ENCODE measurements around the gene CERS6. TPM values are rescaled to one million over a fixed set of nuclear protein-coding genes. Genes with fewer than 3 reads are reported as not detected.

CERS6 gene
- total and polyA plus RNA-seq, 10 of the 15 experiments (the other 5 are each of a cell fraction or from before 2014, with no cell fraction given), result 1.3 to 20.4 (median 14.1) TPM

GRCh38 chr2:168462543-168463045 lies 6.5 kb downstream of the CERS6 start:
- Histone ChIP-seq H3K4me1 (ENCODE audit: control insufficient read depth, insufficient read depth, low read length) (peaks cover 33% of the 10 kb centered on the region), H3K4me3 (no peak overlapping the region), H2AFZ (ENCODE audit: control insufficient read depth, low read depth, low read length) (no peak overlapping the region), H3K4me2 (ENCODE audit: control insufficient read depth, insufficient read depth) (peak overlapping the region; percentile 11; the same call in 1 of the 2 replicates), H3K79me2 (ENCODE audit: control insufficient read depth, insufficient read depth, low read length) (peaks cover 100% of the 10 kb centered on the region), H3K9ac (ENCODE audit: control insufficient read depth, insufficient read depth, low read length) (no peak overlapping the region), H4K20me1 (ENCODE audit: control insufficient read depth, insufficient read depth) (0 out of 2 replicates have a peak, but pooled peaks cover 2% of the 10 kb centered on the region), H3K27me3 (replicated peaks in 1 of 2; ENCODE audit: control insufficient read depth in 2 of 2, insufficient read depth in 2 of 2, low read length in 1 of 2) (no peaks in the 10 kb centered on the region), H3K9me3 (replicated peaks; ENCODE audit: control insufficient read depth, insufficient read depth, low read length) (no peaks in the 10 kb centered on the region), H3K36me3 (ENCODE audit: control insufficient read depth in 2 of 2, insufficient read depth in 2 of 2, low read length in 1 of 2) (no peaks in the 10 kb centered on the region), H3K27ac (ENCODE audit: control insufficient read depth, insufficient read depth) (no peak overlapping the region)
- in situ Hi-C loops (cut with MboI), result no loop called here
- RAD21 ChIA-PET (ENCODE audit: unreplicated experiment), result no interaction called here
- BruUV-seq (replicated peaks), result no TSS peak
- FAIRE-seq, result no peak
- CTCF ChIA-PET, result no interaction called here
- DNase-seq (ENCODE audit: low read depth, low spot score), result no peak
- SMC1A ChIA-PET (ENCODE audit: uncharacterized antibody, unreplicated experiment), result interaction anchor here (1.1 kb wide), 1 partner anchor 13 kb away, joined by 4 read pairs; no protein-coding TSS in a partner anchor
- 71% methylated on average over 2 of the region's 2 CpGs for WGBS (ENCODE audit: insufficient coverage, insufficient replicate concordance, low lambda C conversion rate, missing lambda C conversion rate)
- POLR2A ChIA-PET, result no interaction called here
- TF ChIP-seq IRF4 (IDR thresholded peaks at IDR 0.05; ENCODE audit: low read depth, low read length) (no peak), RELA (IDR thresholded peaks at IDR 0.05; ENCODE audit: borderline replicate concordance, partially characterized antibody) (no peak), EED (IDR thresholded peaks at IDR 0.05; ENCODE audit: low read depth) (no peak), NR2F1 (conservative IDR thresholded peaks at IDR 0.05) (no peak), CBX3 (IDR thresholded peaks at IDR 0.05; ENCODE audit: borderline replicate concordance, low read depth) (no peak), SIN3A (IDR thresholded peaks at IDR 0.05; ENCODE audit: low read depth, low read length) (no peak)
- no peak for ATAC-seq
- intact Hi-C loops (cut with micrococcal nuclease; ENCODE audit: unreplicated experiment), result loop anchor here (5.0 kb wide), 1 partner anchor 295 kb away; no protein-coding TSS in a partner anchor

- ChIA-PET RAD21 (ENCODE audit: unreplicated experiment) (interaction anchor here (3.7 kb wide), 1 partner anchor 24 kb away, joined by 17 read pairs; no protein-coding TSS in a partner anchor), SMC1A (ENCODE audit: uncharacterized antibody, unreplicated experiment) (interaction anchor here (0.8 to 2.3 kb wide), 2 partner anchors 24 to 51 kb away, joined by 3 to 12 read pairs; no protein-coding TSS in a partner anchor), POLR2A (interaction anchor here (1.2 kb wide), 1 partner anchor 24 kb away, joined by 6 read pairs; no protein-coding TSS in a partner anchor), CTCF (no interaction called here)
- Histone ChIP-seq H3K9ac (ENCODE audit: control insufficient read depth, insufficient read depth, low read length) (no peak overlapping the region), H3K4me2 (ENCODE audit: control insufficient read depth, insufficient read depth) (peak overlapping the region; percentile 76; the same call in 1 of the 2 replicates), H2AFZ (ENCODE audit: control insufficient read depth, low read depth, low read length) (no peak overlapping the region), H3K79me2 (ENCODE audit: control insufficient read depth, insufficient read depth, low read length) (peaks cover 100% of the 10 kb centered on the region), H3K4me3 (no peak overlapping the region), H3K27ac (ENCODE audit: control insufficient read depth, insufficient read depth) (no peak overlapping the region), H3K9me3 (replicated peaks; ENCODE audit: control insufficient read depth, insufficient read depth, low read length) (no peaks in the 10 kb centered on the region), H3K36me3 (ENCODE audit: control insufficient read depth in 2 of 2, insufficient read depth in 2 of 2, low read length in 1 of 2) (no peaks in the 10 kb centered on the region; a peak in 1 of 4 replicates), H3K4me1 (ENCODE audit: control insufficient read depth, insufficient read depth, low read length) (peaks cover 59% of the 10 kb centered on the region), H4K20me1 (ENCODE audit: control insufficient read depth, insufficient read depth) (0 out of 2 replicates have a peak, but pooled peaks cover 2% of the 10 kb centered on the region), H3K27me3 (replicated peaks in 1 of 2; ENCODE audit: control insufficient read depth in 2 of 2, insufficient read depth in 2 of 2, low read length in 1 of 2) (no peaks in the 10 kb centered on the region)
- intact Hi-C loops (cut with micrococcal nuclease; ENCODE audit: unreplicated experiment) (loop anchor here (5.0 kb wide), 1 partner anchor 247 kb away; no protein-coding TSS in a partner anchor), in situ Hi-C loops (cut with MboI) (no loop called here)
- ATAC-seq (peak; percentile 3; the same call in 1 of the 3 replicates), FAIRE-seq (peak; percentile 78), DNase-seq (ENCODE audit: low read depth, low spot score) (no peak)
- no TSS peak for BruUV-seq (replicated peaks)
- TF ChIP-seq TBL1XR1 (IDR thresholded peaks at IDR 0.05; ENCODE audit: low read depth, low read length) (no peak), BCL3 (IDR thresholded peaks at IDR 0.05; ENCODE audit: borderline replicate concordance, insufficient read depth, low read depth, low read length, poor library complexity, severe bottlenecking) (no peak), RELB (IDR thresholded peaks at IDR 0.05; ENCODE audit: low read depth) (no peak), ZNF384 (IDR thresholded peaks at IDR 0.05; ENCODE audit: borderline replicate concordance, low read depth, low read length) (no peak), ZBED1 (IDR thresholded peaks at IDR 0.05; ENCODE audit: borderline replicate concordance) (no peak), HDAC6 (IDR thresholded peaks at IDR 0.05; ENCODE audit: unreplicated experiment) (no peak), MTA2 (IDR thresholded peaks at IDR 0.05; ENCODE audit: low read depth) (no peak), CREB1 (IDR thresholded peaks at IDR 0.05; ENCODE audit: low read depth) (no peak), FOXK2 (IDR thresholded peaks at IDR 0.05) (no peak)
Measured at GRCh38 chr2:168465594-168465993, 9.5 kb downstream of the CERS6 start.

Data from GM12878 (cell line).